IMR-90 (cell line): ENCODE data around the gene NSUN6. TPM values are rescaled to one million over a fixed set of nuclear protein-coding genes. Genes with fewer than 3 reads are reported as not detected.

Experiments
- ATAC-seq: fragments of 200-7000 bp; cut with Tn5 transposase; 2 replicates; pipeline ENCODE4 v1.9.1; 2020; ENCODE audit warnings: low read depth, mild to moderate bottlenecking, moderate library complexity
- BruUV-seq: library from RNA; stranded (reverse); fragments of 400-500 nt; replicated peaks from 2 replicates; lab custom pipeline; 2021; lab: Mats Ljungman, UMichigan
- CTCF ChIA-PET: fragments of 300-600 bp; formaldehyde crosslinking; extraction: SDS; loops from one replicate; lab custom pipeline; 2021; ENCODE audit warnings: antibody characterized with exemption; lab: Yijun Ruan, JAX
- POLR2A ChIA-PET: fragments of 300-600 bp; sonication (Branson Sonifier 250); formaldehyde crosslinking; loops from one replicate; lab custom pipeline; 2022; ENCODE audit warnings: antibody characterized with exemption; ENCODE audit not compliant: unreplicated experiment; lab: Charles Lee
- DNase-seq: peaks from one replicate; pipeline ENCODE4 v3.0.0; 2013
- H2AFZ ChIP-seq: replicated peaks from 2 replicates; pipeline ENCODE3; 2013; ENCODE audit warnings: low read length, mild to moderate bottlenecking; ENCODE audit not compliant: poor library complexity
- H2AK5ac ChIP-seq: 2 replicates; pipeline ENCODE4 v1.6.1; 2013; ENCODE audit warnings: low read depth, low read length, inconsistent platforms
- H2AK9ac ChIP-seq: replicated peaks from 2 replicates; pipeline ENCODE3; 2013; ENCODE audit warnings: mild to moderate bottlenecking, low read depth, low read length, moderate library complexity; ENCODE audit not compliant: poor library complexity
- H2BK120ac ChIP-seq: 2 replicates; pipeline ENCODE4 v1.6.1; 2013; ENCODE audit warnings: low read depth, low read length, inconsistent platforms
- H2BK15ac ChIP-seq: 3 replicates; pipeline ENCODE4 v1.6.1; 2013; ENCODE audit warnings: low read depth, low read length, inconsistent platforms
- H2BK20ac ChIP-seq: 2 replicates; pipeline ENCODE4 v1.6.1; 2013; ENCODE audit warnings: low read depth, mild to moderate bottlenecking, inconsistent platforms, low read length, moderate library complexity
- H2BK5ac ChIP-seq: 2 replicates; pipeline ENCODE4 v1.6.1; 2013; ENCODE audit warnings: mild to moderate bottlenecking, low read depth, low read length, inconsistent platforms; ENCODE audit not compliant: poor library complexity, severe bottlenecking
- H3K14ac ChIP-seq: replicated peaks from 2 replicates; pipeline ENCODE4 v1.6.1; 2013; ENCODE audit warnings: low read depth, low read length, inconsistent platforms
- H3K18ac ChIP-seq: 2 replicates; pipeline ENCODE4 v1.6.1; 2013; ENCODE audit warnings: low read depth, low read length, control low read depth
- H3K23ac ChIP-seq: 2 replicates; pipeline ENCODE4 v1.6.1; 2013; ENCODE audit warnings: low read depth, low read length, inconsistent platforms
- H3K27ac ChIP-seq: 2 replicates; pipeline ENCODE4 v1.5.1; 2013; ENCODE audit warnings: mild to moderate bottlenecking, control low read depth, low read length; ENCODE audit not compliant: insufficient read depth
- H3K27me3 ChIP-seq: 2 replicates; pipeline ENCODE4 v1.6.1; 2013; ENCODE audit warnings: low read length; ENCODE audit not compliant: control insufficient read depth, insufficient read depth
- H3K36me3 ChIP-seq: 2 replicates; pipeline ENCODE4 v1.6.1; 2013; ENCODE audit warnings: low read length, mixed read lengths; ENCODE audit not compliant: control insufficient read depth, insufficient read depth
- H3K4ac ChIP-seq: 2 replicates; pipeline ENCODE4 v1.6.1; 2013; ENCODE audit warnings: low read depth, low read length, inconsistent platforms
- H3K4me1 ChIP-seq: 2 replicates; pipeline ENCODE4 v1.6.1; 2013; ENCODE audit warnings: low read length, mixed read lengths; ENCODE audit not compliant: control insufficient read depth, insufficient read depth
- H3K4me2 ChIP-seq: 2 replicates; pipeline ENCODE4 v1.6.1; 2013; ENCODE audit warnings: low read depth, mild to moderate bottlenecking, control low read depth, low read length, moderate library complexity
- H3K4me3 ChIP-seq: 2 replicates; pipeline ENCODE4 v1.5.1; 2013; ENCODE audit warnings: low read depth, mild to moderate bottlenecking, control low read depth, low read length, moderate library complexity; ENCODE audit not compliant: insufficient read depth
- H3K56ac ChIP-seq: 2 replicates; pipeline ENCODE4 v1.6.1; 2013; ENCODE audit warnings: low read length, inconsistent platforms; ENCODE audit not compliant: insufficient read depth; ENCODE audit errors: extremely low read depth
- H3K79me1 ChIP-seq, 2 experiments: 2 replicates each; pipeline ENCODE4 v1.6.1; 2013; ENCODE audit warnings: low read length in 2 of 2, inconsistent platforms in 1 of 2, low read depth in 1 of 2
- H3K9ac ChIP-seq: 2 replicates; pipeline ENCODE4 v1.6.1; 2013; ENCODE audit warnings: low read depth, low read length, control low read depth
- H3K9me1 ChIP-seq: 2 replicates; pipeline ENCODE4 v1.6.1; 2013; ENCODE audit warnings: low read length, inconsistent platforms; ENCODE audit not compliant: insufficient read depth
- H3K9me3 ChIP-seq: 2 replicates; pipeline ENCODE4 v1.6.1; 2013; ENCODE audit warnings: low read length; ENCODE audit not compliant: control insufficient read depth, insufficient read depth
- H4K20me1 ChIP-seq: 2 replicates; pipeline ENCODE4 v1.6.1; 2013; ENCODE audit warnings: low read length, inconsistent platforms; ENCODE audit not compliant: insufficient read depth
- H4K5ac ChIP-seq: 2 replicates; pipeline ENCODE4 v1.6.1; 2013; ENCODE audit warnings: mild to moderate bottlenecking, low read depth, low read length, control low read depth
- H4K8ac ChIP-seq, 2 experiments: 2 replicates each; pipeline ENCODE4 v1.6.1; 2013; ENCODE audit warnings: low read depth in 2 of 2, low read length in 2 of 2, control low read depth in 1 of 2, inconsistent platforms in 1 of 2
- H4K91ac ChIP-seq: 2 replicates; pipeline ENCODE4 v1.6.1; 2013; ENCODE audit warnings: low read depth, low read length, inconsistent platforms; ENCODE audit not compliant: insufficient read depth
- ELK1 ChIP-seq: fragments of 150-350 bp; IDR thresholded peaks from 2 replicates; pipeline ENCODE4 v1.6.1; 2016; ENCODE audit warnings: low read depth, mild to moderate bottlenecking, low read length, moderate library complexity, borderline replicate concordance
- FOS ChIP-seq: fragments of 150-350 bp; IDR thresholded peaks from 2 replicates; pipeline ENCODE4 v1.6.1; 2016; ENCODE audit warnings: low read depth, low read length
- POLR2A ChIP-seq: IDR thresholded peaks from 2 replicates; pipeline ENCODE4 v1.6.1; 2012; ENCODE audit warnings: mild to moderate bottlenecking, low read depth, low read length
- WGBS, 2 experiments: methylation state at CpG; one replicate each; pipeline versions ENCODE4 v1.1.5 to v1.1.7; 2013; ENCODE audit warnings: missing lambda C conversion rate in 2 of 2; ENCODE audit not compliant: insufficient read length in 1 of 2; ENCODE audit errors: extremely low coverage in 2 of 2; 5-methylcytosine and 5-hydroxymethylcytosine counted together
- dilution Hi-C: fragments of 300-500 bp; cut with HindIII; formaldehyde crosslinking; loops from one replicate; pipeline ENCODE4 v1.14.3; 2018; ENCODE audit warnings: low sequenced_read_pairs; ENCODE audit not compliant: unreplicated experiment
- in situ Hi-C: fragments of 300-500 bp; cut with MboI; formaldehyde crosslinking; loops from 3 replicates; pipeline ENCODE4 v1.14.3; 2019; ENCODE audit warnings: low sequenced_read_pairs, inconsistent platforms, mixed read lengths
- intact Hi-C: fragments of 100-400 bp; cut with micrococcal nuclease; formaldehyde crosslinking; loops from 2 replicates; pipeline ENCODE4 v1.10.0; 2022
- polyA plus RNA-seq, 3 experiments: library from polyadenylated mRNA; depleted of rRNA; stranded (reverse); fragments of >200 nt; gene quantifications; 2 replicates each; pipeline ENCODE4 v1.2.3, GENCODE V29; 2012; ENCODE audit warnings: low replicate concordance in 1 of 3
- total RNA-seq: library from RNA; depleted of rRNA; stranded (reverse); fragments of >200 nt; gene quantifications from 2 replicates; pipeline ENCODE4 v1.2.3, GENCODE V29; 2012

Gene NSUN6
- total and polyA plus RNA-seq, 2 of the 4 experiments (the other 2 are of a cell fraction), result 4.6 to 11.5 TPM

- H4K5ac ChIP-seq, result peak overlapping the region; percentile 46; the same call in 1 of the 2 replicates
- dilution Hi-C loops, result no loop called here
- H3K4me1 ChIP-seq, result peaks cover 14% of the 10 kb centered on the region
- no peaks in the 10 kb centered on the region for H3K9me3 ChIP-seq
- ChIA-PET POLR2A (no interaction called here), CTCF (no interaction called here)
- H3K14ac ChIP-seq, result no peak overlapping the region
- in situ Hi-C loops, result loop anchor here (10.0 to 25.0 kb wide), 2 partner anchors 953 to 1105 kb away; no protein-coding TSS in a partner anchor
- H2AK5ac ChIP-seq, result no peak overlapping the region
- no peak overlapping the region for H3K56ac ChIP-seq
- WGBS, 2 experiments, result no CpG with 5 or more reads among the region's 4 CpGs
- peak overlapping the region; percentile 61 for H2BK5ac ChIP-seq
- H2AK9ac ChIP-seq, result no peak overlapping the region
- H4K20me1 ChIP-seq, result no peaks in the 10 kb centered on the region
- no peaks in the 10 kb centered on the region for H3K9me1 ChIP-seq
- no peak overlapping the region; the same call in 1 of the 2 replicates for H3K23ac ChIP-seq
- H3K27ac ChIP-seq, result peak overlapping the region; percentile 21; the same call in 1 of the 2 replicates
- TF ChIP-seq ELK1 (no peak), FOS (peak; percentile 34; the same call in 1 of the 2 replicates), POLR2A (peak; percentile 26; the same call in 1 of the 2 replicates)
- no peak overlapping the region for H3K4me3 ChIP-seq
- no TSS peak for BruUV-seq
- intact Hi-C loops, result loop anchor here (2.0 kb wide), 1 partner anchor 15 kb away; no protein-coding TSS in a partner anchor
- peak overlapping the region; percentile 64; the same call in 1 of the 2 replicates for H2BK120ac ChIP-seq
- no peak overlapping the region for H2AFZ ChIP-seq
- ATAC-seq (peak; percentile 42), DNase-seq (peak; percentile 65)
- 0 out of 2 replicates have a peak overlapping the region, but pooled peaks have one; percentile 12 for H4K91ac ChIP-seq
- H3K9ac ChIP-seq, result no peak overlapping the region
- peak overlapping the region in 1 of 2 experiments; percentile 48; a peak in 1 of 4 replicates for H4K8ac ChIP-seq
- peak overlapping the region; percentile 64; the same call in 1 of the 2 replicates for H3K4me2 ChIP-seq
- peaks cover 0 to under 1% of the 10 kb centered on the region in 2 experiments; a peak in 2 of 4 replicates for H3K79me1 ChIP-seq
- H3K18ac ChIP-seq, result peak overlapping the region; percentile 24; the same call in 1 of the 2 replicates
- peak overlapping the region; percentile 63 for H3K4ac ChIP-seq
- no peak overlapping the region for H2BK15ac ChIP-seq
- no peak overlapping the region for H2BK20ac ChIP-seq
- H3K27me3 ChIP-seq, result no peaks in the 10 kb centered on the region
- H3K36me3 ChIP-seq, result peaks cover 5% of the 10 kb centered on the region
Observed at GRCh38 chr10:18681971-18682411, 30.6 kb upstream of the NSUN6 start.
